ENCODE data around the gene STK33.

DNA sequence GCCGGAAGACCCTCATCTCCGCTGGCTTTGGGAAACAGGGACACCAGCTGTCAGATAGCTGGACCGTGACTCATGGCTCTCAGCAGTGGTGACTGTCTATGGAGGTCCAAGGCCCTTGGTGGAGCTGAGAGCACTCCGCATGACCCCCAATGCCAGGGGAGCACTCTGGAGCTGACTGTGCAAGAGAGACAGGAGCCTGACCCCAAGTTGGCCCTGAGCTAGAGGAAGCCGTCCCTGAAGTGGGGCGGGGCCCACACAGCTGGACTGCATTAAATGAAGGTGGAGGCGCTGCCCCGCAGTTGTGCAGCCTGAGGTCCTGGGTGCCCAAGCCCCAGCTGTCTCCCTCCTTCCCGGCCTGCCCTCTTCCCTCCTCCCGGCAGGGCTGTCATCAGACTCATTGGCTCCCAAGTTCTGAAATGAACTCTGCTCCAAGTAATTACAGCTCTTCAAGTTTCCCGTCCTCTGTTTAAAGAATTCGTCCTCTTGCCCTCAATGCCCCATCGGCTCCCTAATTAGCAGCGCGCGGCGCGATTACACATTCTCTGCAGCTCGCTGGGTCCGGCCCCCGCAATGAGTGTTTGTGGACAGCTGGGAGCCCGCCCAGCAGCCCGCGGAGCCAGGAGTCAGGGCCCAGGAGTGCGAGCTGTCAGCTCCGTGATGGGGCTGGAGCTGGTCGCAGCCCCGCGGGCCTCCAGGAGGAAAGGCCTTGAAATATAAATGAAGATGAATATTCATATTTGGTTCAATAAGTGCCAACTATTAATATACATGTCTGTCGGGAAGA, 237.1 kb downstream of the STK33 start:
- TF ChIP-seq POLR2AphosphoS5 (IDR thresholded peaks at IDR 0.05; ENCODE audit: low read depth, low read length): no peak
- TF ChIP-seq, protein P1, sequence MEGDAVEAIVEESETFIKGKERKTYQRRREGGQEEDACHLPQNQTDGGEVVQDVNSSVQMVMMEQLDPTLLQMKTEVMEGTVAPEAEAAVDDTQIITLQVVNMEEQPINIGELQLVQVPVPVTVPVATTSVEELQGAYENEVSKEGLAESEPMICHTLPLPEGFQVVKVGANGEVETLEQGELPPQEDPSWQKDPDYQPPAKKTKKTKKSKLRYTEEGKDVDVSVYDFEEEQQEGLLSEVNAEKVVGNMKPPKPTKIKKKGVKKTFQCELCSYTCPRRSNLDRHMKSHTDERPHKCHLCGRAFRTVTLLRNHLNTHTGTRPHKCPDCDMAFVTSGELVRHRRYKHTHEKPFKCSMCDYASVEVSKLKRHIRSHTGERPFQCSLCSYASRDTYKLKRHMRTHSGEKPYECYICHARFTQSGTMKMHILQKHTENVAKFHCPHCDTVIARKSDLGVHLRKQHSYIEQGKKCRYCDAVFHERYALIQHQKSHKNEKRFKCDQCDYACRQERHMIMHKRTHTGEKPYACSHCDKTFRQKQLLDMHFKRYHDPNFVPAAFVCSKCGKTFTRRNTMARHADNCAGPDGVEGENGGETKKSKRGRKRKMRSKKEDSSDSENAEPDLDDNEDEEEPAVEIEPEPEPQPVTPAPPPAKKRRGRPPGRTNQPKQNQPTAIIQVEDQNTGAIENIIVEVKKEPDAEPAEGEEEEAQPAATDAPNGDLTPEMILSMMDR (IDR thresholded peaks at IDR 0.05): no peak
